ENCODE results near the gene SLC26A6. TPM values are rescaled to one million over a fixed set of nuclear protein-coding genes. Genes with fewer than 3 reads are reported as not detected.

The SLC26A6 gene
- polyA plus RNA-seq, 1 of the 3 experiments (the other 2 are of a cell fraction): 31.9 TPM

GRCh38 chr3:48630407-48630806 is 4.9 kb downstream of the SLC26A6 start (continued):
- TF ChIP-seq RFX5 (IDR thresholded peaks at IDR 0.05; ENCODE audit: low read length) (no peak), PBX3 (IDR thresholded peaks at IDR 0.05) (no peak)

GRCh38 chr3:48629894-48630293 is 5.4 kb downstream of the SLC26A6 start:
- H3K4me2 ChIP-seq: no peak overlapping the region
- no peak for DNase-seq
- no peaks in the 10 kb centered on the region for H3F3A ChIP-seq (replicated peaks; ENCODE audit: insufficient read depth)
- no peaks in the 10 kb centered on the region for H3K27me3 ChIP-seq (ENCODE audit: insufficient read depth)
- no peak overlapping the region for H3K4me3 ChIP-seq (ENCODE audit: low read depth in 2 of 2, low read length in 1 of 2)
- no peak overlapping the region for H3K27ac ChIP-seq (ENCODE audit: low read depth in 2 of 2, low read length in 1 of 2)
- POLR2A ChIA-PET: interaction anchor here (1.1 kb wide), 1 partner anchor 21 kb away, joined by 3 read pairs; the partner anchor contains the start of gene UQCRC1
- CTCF ChIA-PET: no interaction called here
- WGBS (ENCODE audit: low lambda C conversion rate): 93% methylated on average over 7 of the region's 12 CpGs
- H2AFZ ChIP-seq (ENCODE audit: low read depth): no peak overlapping the region
- TF ChIP-seq FOXM1 (IDR thresholded peaks at IDR 0.05; ENCODE audit: low read depth) (no peak), MEF2A (IDR thresholded peaks at IDR 0.05; ENCODE audit: borderline replicate concordance, low read depth) (no peak), RCOR1 (IDR thresholded peaks at IDR 0.05; ENCODE audit: low read length) (no peak), TAF1 (IDR thresholded peaks at IDR 0.05; ENCODE audit: borderline replicate concordance, low read depth, low read length) (no peak), GATA2 (CRISPR knock-in tag; IDR thresholded peaks at IDR 0.05) (no peak), MXI1 (IDR thresholded peaks at IDR 0.05; ENCODE audit: low read depth, low read length) (no peak), EP300 (IDR thresholded peaks at IDR 0.05; ENCODE audit: borderline replicate concordance in 1 of 2, low read depth in 1 of 2, low read length in 1 of 2) (no peak), USF2 (IDR thresholded peaks at IDR 0.05; ENCODE audit: borderline replicate concordance, low read depth, low read length) (no peak), POLR2AphosphoS5 (IDR thresholded peaks at IDR 0.05; ENCODE audit: low read depth, low read length) (no peak)
- peaks cover 14% of the 10 kb centered on the region for H3K79me2 ChIP-seq (ENCODE audit: insufficient read depth)
- peaks cover 3 to 51% of the 10 kb centered on the region in 2 experiments for H3K36me3 ChIP-seq (replicated peaks in 1 of 2; ENCODE audit: control insufficient read depth in 1 of 2, insufficient read depth in 2 of 2, low read length in 1 of 2)
- peaks cover 14% of the 10 kb centered on the region; the same call in 1 of the 2 replicates for H4K20me1 ChIP-seq (ENCODE audit: insufficient read depth)
- H3K9me3 ChIP-seq: no peaks in the 10 kb centered on the region
- H3K9me2 ChIP-seq: no peaks in the 10 kb centered on the region
- no peak overlapping the region for H3K9ac ChIP-seq
- H3K4me1 ChIP-seq (ENCODE audit: control insufficient read depth in 1 of 2, insufficient read depth in 2 of 2, low read depth in 1 of 2, low read length in 1 of 2): peaks cover 7 to 11% of the 10 kb centered on the region in 2 experiments; a peak in 3 of 4 replicates

- 91% methylated on average over 9 of the region's 13 CpGs for WGBS (ENCODE audit: low lambda C conversion rate)
- H3K4me2 ChIP-seq: no peak overlapping the region
- no peaks in the 10 kb centered on the region for H3K4me1 ChIP-seq (ENCODE audit: control insufficient read depth in 1 of 2, insufficient read depth in 2 of 2, low read depth in 1 of 2, low read length in 1 of 2)
- no peak overlapping the region for H3K4me3 ChIP-seq (ENCODE audit: low read depth in 2 of 2, low read length in 1 of 2)
- H3K9ac ChIP-seq: no peak overlapping the region
- DNase-seq: no peak
- 0 out of 2 replicates have a peak, but pooled peaks cover 2% of the 10 kb centered on the region for H4K20me1 ChIP-seq (ENCODE audit: insufficient read depth)
- no peak overlapping the region for H2AFZ ChIP-seq (ENCODE audit: low read depth)
- no peak overlapping the region for H3K27ac ChIP-seq (ENCODE audit: low read depth in 2 of 2, low read length in 1 of 2)
- CTCF ChIA-PET: interaction anchor here (1.1 kb wide), 1 partner anchor 821 kb away, joined by 4 read pairs; no protein-coding TSS in a partner anchor
- TF ChIP-seq NRF1 (IDR thresholded peaks at IDR 0.05; ENCODE audit: low read depth, low read length) (no peak), TEAD4 (IDR thresholded peaks at IDR 0.05; ENCODE audit: borderline replicate concordance, insufficient read depth) (no peak), FOSL2 (IDR thresholded peaks at IDR 0.05; ENCODE audit: borderline replicate concordance, low read depth) (no peak), CHD2 (IDR thresholded peaks at IDR 0.05; ENCODE audit: low read length, partially characterized antibody) (no peak)
- no peaks in the 10 kb centered on the region for H3K79me2 ChIP-seq (ENCODE audit: insufficient read depth)
- peaks cover 3 to 51% of the 10 kb centered on the region in 2 experiments for H3K36me3 ChIP-seq (replicated peaks in 1 of 2; ENCODE audit: control insufficient read depth in 1 of 2, insufficient read depth in 2 of 2, low read length in 1 of 2)
- no peaks in the 10 kb centered on the region for H3F3A ChIP-seq (replicated peaks; ENCODE audit: insufficient read depth)
- H3K9me2 ChIP-seq: no peaks in the 10 kb centered on the region
- no peaks in the 10 kb centered on the region for H3K9me3 ChIP-seq
- POLR2A ChIA-PET: no interaction called here
- H3K27me3 ChIP-seq (ENCODE audit: insufficient read depth): no peaks in the 10 kb centered on the region
These were observed 6.8 kb downstream of the SLC26A6 start for GRCh38 chr3:48628277-48629017.

All from SK-N-SH (cell line).